MM.1S (cell line): ENCODE results near the gene CASP9.
"Not testable (repeated sequence)": the region's sequence is repeated elsewhere in the genome, so short reads cannot be mapped to it uniquely, and the experiment has no call there.

ENCODE experiments used
- DNase-seq: peaks from one replicate; pipeline ENCODE4 v3.0.0-alpha.2; 2015
- H2AFZ ChIP-seq: fragments of 300-600 bp; sonication (generic); 2 replicates; pipeline ENCODE4 v1.6.0; 2016; ENCODE audit warnings: antibody characterized with exemption, low read length
- H3F3A ChIP-seq: fragments of 300-600 bp; sonication (generic); 2 replicates; pipeline ENCODE4 v1.6.1; 2016; ENCODE audit warnings: mild to moderate bottlenecking, antibody characterized with exemption, low read length, moderate library complexity, mixed read lengths; ENCODE audit not compliant: insufficient read depth
- H3K27ac ChIP-seq: fragments of 300-600 bp; sonication (generic); 2 replicates; pipeline ENCODE4 v1.5.1; 2016; ENCODE audit warnings: mild to moderate bottlenecking, low read length
- H3K27me3 ChIP-seq: fragments of 300-600 bp; sonication (generic); replicated peaks from 2 replicates; pipeline ENCODE4 v1.6.0; 2016; ENCODE audit warnings: low read length; ENCODE audit not compliant: insufficient read depth
- H3K36me3 ChIP-seq: fragments of 300-600 bp; sonication (generic); replicated peaks from 2 replicates; pipeline ENCODE4 v1.6.1; 2016; ENCODE audit warnings: mild to moderate bottlenecking, low read length, mixed read lengths; ENCODE audit not compliant: insufficient read depth
- H3K4me1 ChIP-seq: fragments of 300-600 bp; sonication (generic); 2 replicates; pipeline ENCODE4 v1.6.1; 2016; ENCODE audit warnings: low read length, mixed read lengths
- H3K4me2 ChIP-seq: fragments of 300-600 bp; sonication (generic); 2 replicates; pipeline ENCODE4 v1.6.0; 2016; ENCODE audit warnings: low read depth, low read length
- H3K4me3 ChIP-seq: fragments of 300-600 bp; sonication (generic); 2 replicates; pipeline ENCODE4 v1.5.1; 2016; ENCODE audit warnings: low read length, mixed read lengths
- H3K79me2 ChIP-seq: fragments of 300-600 bp; sonication (generic); 2 replicates; pipeline ENCODE4 v1.6.1; 2016; ENCODE audit warnings: mixed run types, low read length, mixed read lengths
- H3K9ac ChIP-seq: fragments of 300-600 bp; sonication (generic); 2 replicates; pipeline ENCODE4 v1.6.1; 2016; ENCODE audit warnings: low read length, mixed read lengths
- H3K9me2 ChIP-seq: fragments of 300-600 bp; sonication (generic); replicated peaks from 2 replicates; pipeline ENCODE4 v1.6.1; 2016; ENCODE audit warnings: mild to moderate bottlenecking, low read length, mixed read lengths; ENCODE audit not compliant: insufficient read depth
- H3K9me3 ChIP-seq: fragments of 300-600 bp; sonication (generic); replicated peaks from 2 replicates; pipeline ENCODE4 v1.6.1; 2016; ENCODE audit warnings: mild to moderate bottlenecking, low read length, mixed read lengths; ENCODE audit not compliant: insufficient read depth
- H4K20me1 ChIP-seq: fragments of 300-600 bp; sonication (generic); 2 replicates; pipeline ENCODE4 v1.6.1; 2016; ENCODE audit warnings: mild to moderate bottlenecking, low read length, moderate library complexity, mixed read lengths; ENCODE audit not compliant: insufficient read depth
- CTCF ChIP-seq: fragments of 300-600 bp; sonication (generic); IDR thresholded peaks from 2 replicates; pipeline ENCODE4 v1.5.1; 2016; ENCODE audit warnings: antibody characterized with exemption, low read length, mixed read lengths
- EZH2 ChIP-seq: fragments of 300-600 bp; sonication (generic); optimal IDR thresholded peaks from 2 replicates; pipeline ENCODE3; 2017; ENCODE audit warnings: low read depth, mild to moderate bottlenecking, antibody characterized with exemption, low read length, mixed read lengths
- EZH2phosphoT487 ChIP-seq: fragments of 300-600 bp; sonication (generic); IDR thresholded peaks from 2 replicates; pipeline ENCODE4 v1.6.1; 2018; ENCODE audit warnings: antibody characterized with exemption, low read length

CASP9 gene

GRCh38 chr1:15519625-15520024, 4.4 kb downstream of the CASP9 start:
- Histone ChIP-seq H3K27me3 (no peaks in the 10 kb centered on the region), H3F3A (no peaks in the 10 kb centered on the region; the same call in 1 of the 2 replicates), H3K4me1 (peaks cover 5% of the 10 kb centered on the region), H3K4me2 (no peak overlapping the region), H3K4me3 (no peak overlapping the region), H4K20me1 (no peaks in the 10 kb centered on the region), H3K27ac (no peak overlapping the region), H3K9me3 (no peaks in the 10 kb centered on the region), H3K36me3 (no peaks in the 10 kb centered on the region), H3K9me2 (no peaks in the 10 kb centered on the region), H3K79me2 (0 out of 2 replicates have a peak, but pooled peaks cover 9% of the 10 kb centered on the region), H3K9ac (no peak overlapping the region), H2AFZ (no peak overlapping the region)
- no peak for DNase-seq
- no peak for TF ChIP-seq CTCF
- no peak for TF ChIP-seq EZH2
- TF ChIP-seq EZH2phosphoT487, result no peak

DNA sequence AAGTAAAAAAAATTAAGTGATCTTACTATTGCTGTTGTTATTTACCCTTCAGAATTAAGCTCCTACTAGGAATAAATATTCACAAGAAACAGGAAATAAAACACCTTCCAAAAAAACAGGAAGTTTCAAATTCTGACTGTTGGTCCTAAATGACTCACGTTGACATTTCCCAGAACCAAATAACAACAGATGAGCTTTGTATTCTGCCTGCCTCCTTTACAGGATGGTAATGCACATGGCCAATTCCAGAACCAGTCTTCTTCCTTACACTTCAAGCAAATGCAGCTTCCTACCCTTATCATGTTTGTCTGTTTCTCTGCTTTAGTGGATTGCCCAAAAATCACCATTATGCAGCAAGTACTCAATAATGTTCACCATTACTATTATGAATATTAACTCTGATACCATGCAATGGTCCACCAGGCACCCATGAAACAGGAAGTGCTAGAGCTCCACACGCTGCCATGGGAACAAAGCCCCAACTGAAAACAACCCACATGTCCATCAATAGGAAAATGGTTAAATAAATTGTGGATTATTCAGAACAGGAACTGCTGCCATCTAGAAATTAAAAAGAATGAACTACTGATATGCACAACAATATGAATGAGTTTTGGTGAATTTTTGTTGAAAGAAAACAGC, 8.9 kb downstream of the CASP9 start:
- DNase-seq, result no peak
- Histone ChIP-seq H3K9me2 (no peaks in the 10 kb centered on the region), H3K4me3 (no peak overlapping the region), H3F3A (no peaks in the 10 kb centered on the region), H3K4me2 (no peak overlapping the region), H3K9me3 (no peaks in the 10 kb centered on the region), H2AFZ (no peak overlapping the region), H3K4me1 (no peaks in the 10 kb centered on the region), H3K9ac (no peak overlapping the region), H4K20me1 (no peaks in the 10 kb centered on the region), H3K27ac (no peak overlapping the region), H3K36me3 (no peaks in the 10 kb centered on the region), H3K27me3 (no peaks in the 10 kb centered on the region), H3K79me2 (no peaks in the 10 kb centered on the region)
- TF ChIP-seq CTCF (no peak), EZH2 (no peak), EZH2phosphoT487 (no peak)

- not testable (repeated sequence) for H3K36me3 ChIP-seq, DNase-seq, H3K4me2 ChIP-seq, H3K9me2 ChIP-seq, H3K27me3 ChIP-seq, H4K20me1 ChIP-seq, H3K4me1 ChIP-seq, H3K9me3 ChIP-seq, H3K79me2 ChIP-seq, H2AFZ ChIP-seq, H3F3A ChIP-seq, H3K9ac ChIP-seq, H3K4me3 ChIP-seq, H3K27ac ChIP-seq
These were observed 9.5 kb downstream of the CASP9 start for GRCh38 chr1:15514557-15514956.

DNA sequence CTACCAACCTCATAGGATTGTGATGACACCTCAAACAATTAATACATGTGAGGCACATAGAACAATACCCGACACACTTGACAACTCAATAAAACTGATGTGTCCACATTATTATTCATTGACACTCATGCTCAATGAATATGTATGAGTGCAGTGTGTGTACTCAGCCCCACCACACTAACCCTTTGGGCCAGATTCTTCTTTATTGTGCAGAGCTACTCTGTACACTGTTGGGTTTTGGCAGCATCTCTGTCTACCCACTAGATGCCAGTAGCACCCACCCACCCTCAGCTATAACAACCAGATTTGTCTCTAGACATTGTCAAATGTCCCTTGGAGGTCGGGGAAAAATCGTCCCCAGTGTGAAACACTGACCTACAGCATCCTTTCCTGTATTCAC, 10.1 kb downstream of the CASP9 start:
- no peaks in the 10 kb centered on the region for H3K4me1 ChIP-seq
- TF ChIP-seq EZH2 (no peak), EZH2phosphoT487 (no peak), CTCF (no peak)
- H3K9ac ChIP-seq, result no peak overlapping the region
- no peak overlapping the region for H3K27ac ChIP-seq
- DNase-seq, result no peak
- no peaks in the 10 kb centered on the region for H3K9me2 ChIP-seq
- no peak overlapping the region for H3K4me3 ChIP-seq
- H3K36me3 ChIP-seq, result no peaks in the 10 kb centered on the region
- H3F3A ChIP-seq, result no peaks in the 10 kb centered on the region
- no peaks in the 10 kb centered on the region for H3K9me3 ChIP-seq
- no peaks in the 10 kb centered on the region for H3K79me2 ChIP-seq
- H3K27me3 ChIP-seq, result no peaks in the 10 kb centered on the region
- no peaks in the 10 kb centered on the region for H4K20me1 ChIP-seq
- no peak overlapping the region for H2AFZ ChIP-seq
- no peak overlapping the region for H3K4me2 ChIP-seq
